ENCODE results near the gene TRMT1.

DNA sequence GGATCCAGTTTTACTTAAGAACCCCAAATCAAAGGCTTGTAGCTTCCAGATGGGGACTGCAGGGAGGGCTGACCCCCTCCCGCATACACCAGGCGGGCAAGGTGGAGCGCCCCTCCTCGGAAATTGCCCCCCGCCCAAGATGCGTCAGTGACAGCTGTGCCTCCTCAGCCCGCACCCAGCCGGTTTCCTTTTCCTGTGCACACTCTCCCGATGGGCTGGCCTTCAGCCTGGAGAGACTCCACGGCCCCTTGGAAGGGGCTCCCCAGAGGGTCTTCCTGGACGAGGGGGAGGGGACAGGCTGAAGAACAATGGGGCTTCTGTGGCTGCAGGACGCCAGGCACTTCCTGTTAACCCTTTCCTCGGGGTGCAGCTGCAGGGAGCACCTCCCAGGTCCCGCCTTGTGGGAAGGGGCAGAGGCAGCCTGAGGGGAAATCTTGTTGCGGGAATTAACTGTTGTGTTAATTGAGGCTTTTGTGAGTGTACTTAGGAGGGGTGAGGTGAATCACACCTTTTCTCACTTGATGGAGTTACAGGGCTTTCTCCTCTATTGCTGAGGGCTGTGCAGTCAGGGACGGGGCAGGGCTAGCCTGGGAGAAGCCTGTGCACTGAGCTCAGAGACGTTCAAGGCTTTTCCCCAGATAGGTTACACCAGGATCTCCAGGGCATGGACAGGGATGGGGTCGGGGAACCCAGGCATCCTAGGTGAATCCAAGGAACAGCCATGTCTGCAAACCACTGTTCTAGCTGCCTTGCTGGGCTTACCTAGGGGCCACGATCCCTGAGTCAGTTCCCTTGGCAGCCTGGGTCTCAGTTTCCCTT is 48.0 kb upstream of the TRMT1 start:
- TF ChIP-seq, protein P1, sequence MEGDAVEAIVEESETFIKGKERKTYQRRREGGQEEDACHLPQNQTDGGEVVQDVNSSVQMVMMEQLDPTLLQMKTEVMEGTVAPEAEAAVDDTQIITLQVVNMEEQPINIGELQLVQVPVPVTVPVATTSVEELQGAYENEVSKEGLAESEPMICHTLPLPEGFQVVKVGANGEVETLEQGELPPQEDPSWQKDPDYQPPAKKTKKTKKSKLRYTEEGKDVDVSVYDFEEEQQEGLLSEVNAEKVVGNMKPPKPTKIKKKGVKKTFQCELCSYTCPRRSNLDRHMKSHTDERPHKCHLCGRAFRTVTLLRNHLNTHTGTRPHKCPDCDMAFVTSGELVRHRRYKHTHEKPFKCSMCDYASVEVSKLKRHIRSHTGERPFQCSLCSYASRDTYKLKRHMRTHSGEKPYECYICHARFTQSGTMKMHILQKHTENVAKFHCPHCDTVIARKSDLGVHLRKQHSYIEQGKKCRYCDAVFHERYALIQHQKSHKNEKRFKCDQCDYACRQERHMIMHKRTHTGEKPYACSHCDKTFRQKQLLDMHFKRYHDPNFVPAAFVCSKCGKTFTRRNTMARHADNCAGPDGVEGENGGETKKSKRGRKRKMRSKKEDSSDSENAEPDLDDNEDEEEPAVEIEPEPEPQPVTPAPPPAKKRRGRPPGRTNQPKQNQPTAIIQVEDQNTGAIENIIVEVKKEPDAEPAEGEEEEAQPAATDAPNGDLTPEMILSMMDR (IDR thresholded peaks at IDR 0.05) = no peak
- TF ChIP-seq POLR2AphosphoS5 (IDR thresholded peaks at IDR 0.05; ENCODE audit: low read depth, low read length) (peak; percentile 31), TCF7L2 (IDR thresholded peaks at IDR 0.05; ENCODE audit: low read depth, low read length) (no peak), SIN3A (IDR thresholded peaks at IDR 0.05; ENCODE audit: borderline replicate concordance, insufficient read depth, low read depth, low read length) (no peak)
- TF ChIP-seq, protein P2, sequence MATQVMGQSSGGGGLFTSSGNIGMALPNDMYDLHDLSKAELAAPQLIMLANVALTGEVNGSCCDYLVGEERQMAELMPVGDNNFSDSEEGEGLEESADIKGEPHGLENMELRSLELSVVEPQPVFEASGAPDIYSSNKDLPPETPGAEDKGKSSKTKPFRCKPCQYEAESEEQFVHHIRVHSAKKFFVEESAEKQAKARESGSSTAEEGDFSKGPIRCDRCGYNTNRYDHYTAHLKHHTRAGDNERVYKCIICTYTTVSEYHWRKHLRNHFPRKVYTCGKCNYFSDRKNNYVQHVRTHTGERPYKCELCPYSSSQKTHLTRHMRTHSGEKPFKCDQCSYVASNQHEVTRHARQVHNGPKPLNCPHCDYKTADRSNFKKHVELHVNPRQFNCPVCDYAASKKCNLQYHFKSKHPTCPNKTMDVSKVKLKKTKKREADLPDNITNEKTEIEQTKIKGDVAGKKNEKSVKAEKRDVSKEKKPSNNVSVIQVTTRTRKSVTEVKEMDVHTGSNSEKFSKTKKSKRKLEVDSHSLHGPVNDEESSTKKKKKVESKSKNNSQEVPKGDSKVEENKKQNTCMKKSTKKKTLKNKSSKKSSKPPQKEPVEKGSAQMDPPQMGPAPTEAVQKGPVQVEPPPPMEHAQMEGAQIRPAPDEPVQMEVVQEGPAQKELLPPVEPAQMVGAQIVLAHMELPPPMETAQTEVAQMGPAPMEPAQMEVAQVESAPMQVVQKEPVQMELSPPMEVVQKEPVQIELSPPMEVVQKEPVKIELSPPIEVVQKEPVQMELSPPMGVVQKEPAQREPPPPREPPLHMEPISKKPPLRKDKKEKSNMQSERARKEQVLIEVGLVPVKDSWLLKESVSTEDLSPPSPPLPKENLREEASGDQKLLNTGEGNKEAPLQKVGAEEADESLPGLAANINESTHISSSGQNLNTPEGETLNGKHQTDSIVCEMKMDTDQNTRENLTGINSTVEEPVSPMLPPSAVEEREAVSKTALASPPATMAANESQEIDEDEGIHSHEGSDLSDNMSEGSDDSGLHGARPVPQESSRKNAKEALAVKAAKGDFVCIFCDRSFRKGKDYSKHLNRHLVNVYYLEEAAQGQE (IDR thresholded peaks at IDR 0.05; ENCODE audit: insufficient read depth in 1 of 2, low read depth in 2 of 2, low read length in 1 of 2) = no peak

Data from Panc1 (cell line).